HG02623 (cell line): ENCODE results near the gene CEP19.
A peak's percentile ranks its signal among the peaks of the same experiment; 100 is the strongest.

ENCODE experiments used
- ATAC-seq: cut with Tn5 transposase; IDR thresholded peaks from one replicate; pipeline ENCODE4 v1.9.1; 2021; ENCODE audit warnings: moderate library complexity; ENCODE audit not compliant: unreplicated experiment

The CEP19 gene

GRCh38 chr3:196712514-196713413 lies 714 bp upstream of the CEP19 start:
- ATAC-seq = peak; percentile 44

DNA sequence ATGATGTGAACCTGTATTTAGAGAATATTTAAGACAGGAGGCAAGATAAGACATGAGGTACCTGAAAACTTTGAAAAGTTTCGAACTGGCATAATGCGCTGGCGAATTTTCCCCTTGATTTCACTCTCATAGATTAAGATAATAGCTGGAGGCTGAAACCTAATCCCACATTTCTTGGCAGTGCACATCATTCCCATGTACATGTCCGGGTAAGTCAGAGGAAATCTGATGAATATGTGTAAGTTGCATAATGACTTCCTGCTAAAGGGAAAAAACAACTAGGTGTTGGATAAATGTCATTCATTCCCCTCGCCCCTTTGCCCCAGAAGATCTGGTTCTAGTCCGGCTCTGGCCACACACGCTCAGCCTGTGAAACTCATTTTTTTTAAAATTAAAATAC lies 3.6 kb downstream of the CEP19 start:
- ATAC-seq = no peak

GRCh38 chr3:196707566-196707965 lies 4.5 kb downstream of the CEP19 start:
- ATAC-seq = no peak

DNA sequence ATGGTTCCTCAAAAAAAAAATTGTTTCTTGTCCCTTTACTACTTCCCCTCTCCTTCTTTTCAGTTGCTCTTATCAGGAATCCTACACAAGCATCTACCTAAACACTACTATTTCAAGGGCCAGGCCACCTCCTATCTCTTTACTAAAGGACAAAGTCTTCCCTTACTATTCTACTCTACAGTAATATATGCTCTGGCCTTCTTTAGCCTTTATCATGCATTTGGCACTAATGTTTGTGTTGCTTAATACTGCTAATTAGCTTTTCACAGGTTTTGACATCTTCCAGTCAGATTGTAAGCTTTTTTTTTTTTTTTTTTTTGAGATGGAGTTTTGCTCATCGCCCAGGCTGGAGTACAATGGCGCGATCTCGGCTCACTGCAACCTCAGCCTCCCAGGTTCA lies 5.3 kb downstream of the CEP19 start:
- ATAC-seq = no peak

DNA sequence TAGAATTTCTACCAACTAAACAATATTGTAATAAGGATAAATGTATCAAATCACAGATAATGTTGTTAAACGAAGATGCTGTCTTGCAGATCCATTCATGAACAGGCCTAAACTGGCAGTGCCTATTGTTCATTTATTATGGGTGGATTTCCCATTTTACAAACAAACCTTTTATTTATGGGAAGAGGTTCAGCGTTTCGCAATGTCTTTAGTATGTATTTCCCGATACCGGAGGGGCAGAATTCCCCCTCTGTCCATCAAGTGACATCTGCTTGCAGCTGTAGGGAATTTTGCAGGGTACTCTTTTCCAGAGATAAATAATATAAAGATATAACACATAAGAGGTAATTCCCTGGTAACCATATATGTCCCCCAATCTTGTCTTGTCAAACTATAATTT lies 5.7 kb downstream of the CEP19 start:
- no peak for ATAC-seq

DNA sequence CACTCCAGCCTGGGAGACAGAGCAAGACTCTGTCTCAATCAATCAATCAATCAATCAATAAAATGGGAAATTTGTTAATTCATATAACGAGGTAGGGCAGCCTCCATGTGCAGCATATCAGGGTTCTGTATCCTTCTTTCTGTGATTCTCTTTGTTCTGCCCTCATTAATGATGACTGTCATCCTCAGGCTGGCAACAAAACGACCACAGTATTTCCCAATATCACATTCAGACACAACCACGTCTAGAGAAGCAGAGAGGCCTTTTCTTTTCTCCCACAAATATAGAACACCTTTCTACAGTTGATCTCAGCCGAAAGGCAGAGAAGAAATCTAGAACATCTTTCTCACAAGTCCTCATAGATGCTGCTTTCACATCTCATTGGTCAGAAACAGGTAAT lies 11.2 kb downstream of the CEP19 start:
- no peak for ATAC-seq

- ATAC-seq = no peak
These were observed 12.3 kb downstream of the CEP19 start for GRCh38 chr3:196699749-196700148.

DNA sequence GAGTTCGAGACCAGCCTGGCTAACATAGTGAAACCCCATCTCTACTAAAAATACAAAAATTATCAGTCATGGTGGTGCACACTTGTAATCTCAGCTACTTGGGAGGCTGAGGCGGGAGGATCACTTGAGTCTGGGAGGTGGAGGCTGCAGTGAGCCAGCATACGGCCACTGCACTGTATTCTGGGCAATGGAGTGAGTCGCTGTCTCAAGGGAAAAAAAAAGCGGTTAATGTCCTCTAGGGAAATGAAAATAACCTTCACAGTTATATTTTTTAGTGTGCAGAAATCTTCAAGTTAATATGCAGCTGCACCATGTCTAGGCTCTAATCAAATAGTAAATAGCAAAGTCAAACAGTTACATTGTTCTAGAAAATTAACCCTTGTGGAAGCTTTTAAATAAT lies 14.8 kb downstream of the CEP19 start:
- no peak for ATAC-seq

- no peak for ATAC-seq
These were observed 16.2 kb downstream of the CEP19 start for GRCh38 chr3:196695849-196696226.

GRCh38 chr3:196694941-196695848 lies 16.9 kb downstream of the CEP19 start:
- ATAC-seq = no peak

DNA sequence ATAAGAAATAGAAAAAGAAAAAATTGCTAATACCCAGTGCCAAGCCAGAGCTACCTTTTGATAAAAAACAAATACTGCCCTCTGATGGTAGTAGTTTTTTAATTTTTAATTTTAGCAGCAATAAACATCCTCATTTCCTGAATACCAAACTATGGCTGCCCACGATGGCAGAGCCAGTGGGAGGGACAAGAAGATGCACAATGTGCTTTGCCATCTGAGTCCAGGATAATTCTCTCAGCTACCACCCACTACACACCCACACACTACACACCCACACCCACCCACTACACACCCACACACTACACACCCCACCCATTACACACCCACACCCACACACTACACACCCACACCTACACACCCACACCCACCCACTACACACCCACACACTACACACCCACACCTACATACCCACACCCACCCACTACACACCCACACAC lies 17.8 kb downstream of the CEP19 start:
- ATAC-seq = no peak

DNA sequence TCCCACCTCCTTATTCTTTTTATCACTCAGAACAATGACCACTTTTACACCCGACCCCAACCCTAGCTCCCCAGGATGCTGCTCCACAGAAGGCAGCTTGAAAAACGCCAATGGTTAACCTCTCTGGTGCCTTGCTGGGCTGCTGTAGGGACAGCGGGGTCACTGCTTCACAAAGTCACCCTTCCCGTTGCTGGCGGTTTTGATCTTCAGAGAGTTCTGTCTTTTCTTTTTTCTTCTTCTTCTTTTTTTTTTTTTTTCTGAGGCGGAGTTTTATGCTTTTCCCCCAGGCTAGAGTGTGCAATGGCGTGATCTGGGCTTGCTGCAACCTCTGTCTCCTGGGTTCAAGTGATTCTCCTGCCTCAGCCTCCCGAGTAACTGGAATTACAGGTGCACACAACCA lies 20.7 kb downstream of the CEP19 start:
- no peak for ATAC-seq

GRCh38 chr3:196689941-196690660 lies 21.9 kb downstream of the CEP19 start:
- no peak for ATAC-seq

- ATAC-seq = no peak
These were observed 23.7 kb downstream of the CEP19 start for GRCh38 chr3:196688349-196688748.

- no peak for ATAC-seq
These were observed 25.6 kb downstream of the CEP19 start for GRCh38 chr3:196686436-196686835.

DNA sequence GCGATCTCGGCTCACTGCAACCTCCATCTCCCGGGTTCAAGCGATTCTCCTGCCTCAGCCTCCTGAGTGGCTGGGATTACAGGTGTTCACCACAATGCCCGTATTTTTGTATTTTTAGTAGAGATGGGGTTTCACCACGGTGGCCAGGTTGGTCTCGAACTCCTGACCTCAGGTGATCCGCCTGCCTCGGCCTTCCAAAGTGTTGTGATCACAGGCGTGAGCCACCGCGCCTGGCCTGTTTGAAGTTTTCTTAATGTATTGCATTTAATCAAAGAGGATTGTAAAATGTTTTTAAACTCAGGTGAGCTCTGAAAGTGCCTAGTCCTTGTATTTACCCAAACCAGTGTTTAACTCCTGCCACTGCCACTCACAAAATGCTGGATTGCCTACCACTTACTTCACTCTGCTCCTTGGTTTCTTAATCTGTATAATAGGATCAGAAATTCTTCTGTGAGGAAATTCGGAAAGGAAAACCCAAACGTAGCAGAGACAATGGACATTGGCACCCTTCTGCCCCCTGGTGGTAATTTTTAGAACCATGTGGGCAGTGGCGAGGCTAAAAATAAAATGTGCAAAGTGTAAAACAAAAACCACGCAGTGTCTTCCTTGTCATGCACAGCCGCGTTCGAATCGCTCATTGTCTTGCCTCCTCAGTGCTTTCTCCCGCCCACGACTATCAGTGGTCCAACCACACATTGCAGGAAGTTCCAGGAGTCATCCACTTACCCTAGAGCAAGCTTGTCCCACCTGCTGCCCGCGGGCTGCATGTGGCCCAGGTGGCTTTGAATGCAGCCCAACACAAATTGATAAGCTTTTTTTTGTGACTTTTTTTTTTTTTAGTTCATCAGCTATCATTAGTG lies 27.3 kb downstream of the CEP19 start:
- peak; percentile 77 for ATAC-seq

DNA sequence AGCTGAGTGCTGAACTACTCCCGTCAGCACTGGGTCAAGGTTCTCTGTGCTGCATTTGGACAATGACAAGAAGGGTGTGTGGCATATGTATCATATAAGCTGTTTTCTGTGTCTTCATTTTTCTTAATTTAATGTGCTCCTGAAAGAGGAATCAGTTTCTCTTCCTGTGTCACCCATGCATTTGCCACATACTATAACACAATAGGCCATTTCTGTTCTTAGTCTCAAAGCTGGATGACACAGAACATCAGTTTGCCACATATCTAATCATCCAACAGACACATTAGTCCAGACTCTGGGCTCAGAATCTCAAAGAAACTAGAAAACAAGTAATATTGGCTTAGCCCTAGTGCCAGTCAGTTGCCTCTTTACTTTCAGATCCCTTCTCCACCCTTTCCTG lies 34.1 kb downstream of the CEP19 start:
- ATAC-seq = no peak

GRCh38 chr3:196677353-196677752 lies 34.7 kb downstream of the CEP19 start:
- ATAC-seq = no peak

DNA sequence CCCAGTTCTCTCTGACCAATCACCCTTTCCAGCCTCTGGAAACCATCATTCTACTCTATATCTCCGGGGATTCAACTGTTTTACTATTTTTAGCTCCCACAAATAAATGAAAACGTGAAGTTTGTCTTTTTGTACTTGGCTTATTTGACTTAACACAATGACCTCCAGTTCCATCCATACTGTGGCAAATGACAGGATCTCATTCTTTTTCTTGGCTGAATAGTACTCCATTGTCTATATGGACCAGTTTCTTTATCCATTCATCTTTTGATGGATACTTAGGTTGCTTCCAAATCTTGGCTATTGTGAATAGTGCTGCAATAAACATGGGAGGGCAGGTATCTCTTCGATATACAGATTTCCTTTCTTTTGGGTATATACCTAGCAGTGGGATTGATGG lies 38.4 kb downstream of the CEP19 start:
- ATAC-seq = no peak

DNA sequence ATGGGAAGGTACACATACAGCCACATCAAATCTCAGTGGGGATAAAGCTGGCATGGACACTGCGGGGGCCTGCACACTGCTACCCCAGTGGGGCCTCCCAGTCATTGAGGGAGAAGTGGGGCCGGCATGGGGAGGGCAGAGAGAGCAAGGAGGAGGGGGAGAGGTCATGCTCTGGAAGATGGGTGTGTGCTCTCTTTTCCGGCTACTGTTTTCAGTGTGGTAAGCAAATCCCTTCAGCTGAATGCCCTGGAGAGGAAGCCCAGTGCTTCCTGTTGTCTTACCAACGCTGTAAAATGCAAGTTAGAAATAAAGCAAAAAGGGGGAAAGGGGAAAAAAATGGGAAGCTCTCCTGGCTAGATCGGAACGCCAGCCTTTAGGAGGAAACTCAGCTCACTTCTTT lies 41.7 kb downstream of the CEP19 start:
- no peak for ATAC-seq
